Right ventricle myocardium inferior (tissue), 1 donor: ENCODE data around the gene M6PR. TPM values are rescaled to one million over a fixed set of nuclear protein-coding genes. Genes with fewer than 3 reads are reported as not detected.
"Not testable (repeated sequence)": the region's sequence is repeated elsewhere in the genome, so short reads cannot be mapped to it uniquely, and the experiment has no call there.

Source experiments
- ATAC-seq: fragments of 200-7000 bp; cut with Tn5 transposase; one replicate; pipeline ENCODE4 v1.9.1; 2020; ENCODE audit warnings: mild to moderate bottlenecking, moderate library complexity
- DNase-seq: peaks from one replicate; pipeline ENCODE4 v3.0.0; 2021; ENCODE audit errors: missing footprints
- intact Hi-C: fragments of 100-400 bp; cut with DNase I; formaldehyde crosslinking; loops from one replicate; pipeline ENCODE4 v1.11.0; 2022
- total RNA-seq: library from RNA; stranded (reverse); fragmentation: NEBNext Ultra II Directional; extraction: Animal tissue kit (Norgen Biotek cat#: 25700); gene quantifications from one replicate; pipeline ENCODE4 v1.2.1, GENCODE V29; 2021
- donor health status: DM: no; HTN: yes; CAD: no; lungs with severe emphysema.

M6PR gene
- total RNA-seq, 1 donor from 2014 or later: 83.0 TPM

DNA sequence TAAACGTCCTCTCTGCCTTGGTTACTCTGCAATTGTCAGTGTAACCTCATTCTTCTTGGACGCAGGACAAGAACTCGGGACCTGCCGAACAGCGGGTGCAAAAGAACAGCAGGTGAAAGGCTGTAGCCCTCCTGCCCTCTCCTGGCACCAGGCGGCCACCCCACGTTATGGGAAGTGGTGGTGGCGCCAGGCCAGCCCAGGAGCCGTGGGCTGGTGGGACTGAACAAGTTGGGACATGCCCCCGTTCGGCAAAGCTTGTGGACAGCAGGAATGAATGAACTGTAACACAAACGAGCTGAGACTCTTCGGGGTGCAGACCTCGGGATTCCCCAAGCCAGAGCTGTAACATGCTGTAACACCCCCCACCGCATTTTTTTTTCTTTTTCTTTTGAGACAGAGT lies 6.6 kb upstream of the M6PR start:
- no peak for DNase-seq
- no peak for ATAC-seq
- intact Hi-C loops: loop anchor here (10.0 kb wide), 1 partner anchor 159 kb away; the partner anchor contains the start of gene A2M

GRCh38 chr12:8953773-8954402 lies 4.4 kb upstream of the M6PR start:
- intact Hi-C loops: loop anchor here (10.0 kb wide), 1 partner anchor 161 kb away; the partner anchor contains the start of gene A2M
- ATAC-seq (no peak), DNase-seq (no peak)

GRCh38 chr12:8951744-8952143 lies 2.3 kb upstream of the M6PR start:
- intact Hi-C loops: loop anchor here (2.0 to 10.0 kb wide), 3 partner anchors 37 to 163 kb away; partner anchors contain the start of genes A2M and PHC1
- no peak for DNase-seq
- no peak for ATAC-seq

- DNase-seq (no peak), ATAC-seq (no peak)
- intact Hi-C loops: loop anchor here (2.0 to 10.0 kb wide), 3 partner anchors 36 to 164 kb away; partner anchors contain the start of genes A2M and PHC1
Observed at GRCh38 chr12:8950702-8951478, 1.4 kb upstream of the M6PR start.

GRCh38 chr12:8950221-8950527 lies 729 bp upstream of the M6PR start:
- ATAC-seq (no peak), DNase-seq (no peak)
- intact Hi-C loops: loop anchor here (2.0 to 10.0 kb wide), 3 partner anchors 35 to 165 kb away; partner anchors contain the start of genes A2M and PHC1

- no peak for ATAC-seq
- intact Hi-C loops: no loop called here
- DNase-seq: no peak
Observed at GRCh38 chr12:8948701-8949341, 624 bp downstream of the M6PR start.

DNA sequence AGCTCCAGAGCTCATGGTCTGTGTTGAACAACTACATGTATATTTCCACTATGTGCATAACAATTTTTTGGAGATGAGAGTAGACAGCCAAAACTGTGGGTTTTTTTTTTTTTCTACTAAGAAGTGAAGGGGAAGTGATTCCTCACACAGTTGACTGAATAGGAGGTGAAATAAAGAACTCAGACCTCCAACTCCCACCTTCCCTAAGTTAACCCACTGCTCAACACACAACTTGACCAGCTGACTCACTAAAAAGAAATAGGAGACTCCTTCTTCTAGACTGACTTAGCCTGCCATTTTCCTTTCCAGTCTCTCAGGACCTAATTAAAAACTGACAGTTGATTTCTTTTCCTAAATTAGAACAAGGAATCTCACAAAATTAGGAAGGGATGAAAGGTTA lies 1.7 kb downstream of the M6PR start:
- intact Hi-C loops: no loop called here
- ATAC-seq (no peak), DNase-seq (no peak)

DNA sequence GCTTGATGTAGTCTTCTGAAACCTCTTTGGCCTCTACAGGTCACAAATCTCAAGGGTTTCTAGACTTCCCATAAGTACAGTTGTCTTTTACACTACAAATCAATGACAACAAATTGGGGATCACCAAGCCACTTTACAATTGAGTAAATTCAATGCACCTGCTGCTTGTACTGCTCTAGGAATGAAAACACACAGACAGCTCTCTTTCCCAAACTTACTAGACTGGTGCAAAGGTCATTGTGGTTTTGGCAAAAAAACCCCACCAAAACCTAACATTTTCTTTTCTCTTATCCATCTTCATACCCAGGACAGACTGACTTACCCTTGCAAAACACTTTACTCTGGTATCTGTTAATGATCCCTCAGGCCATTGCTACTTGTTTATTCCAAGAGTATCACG lies 2.7 kb downstream of the M6PR start:
- intact Hi-C loops: no loop called here
- DNase-seq (no peak), ATAC-seq (no peak)

DNA sequence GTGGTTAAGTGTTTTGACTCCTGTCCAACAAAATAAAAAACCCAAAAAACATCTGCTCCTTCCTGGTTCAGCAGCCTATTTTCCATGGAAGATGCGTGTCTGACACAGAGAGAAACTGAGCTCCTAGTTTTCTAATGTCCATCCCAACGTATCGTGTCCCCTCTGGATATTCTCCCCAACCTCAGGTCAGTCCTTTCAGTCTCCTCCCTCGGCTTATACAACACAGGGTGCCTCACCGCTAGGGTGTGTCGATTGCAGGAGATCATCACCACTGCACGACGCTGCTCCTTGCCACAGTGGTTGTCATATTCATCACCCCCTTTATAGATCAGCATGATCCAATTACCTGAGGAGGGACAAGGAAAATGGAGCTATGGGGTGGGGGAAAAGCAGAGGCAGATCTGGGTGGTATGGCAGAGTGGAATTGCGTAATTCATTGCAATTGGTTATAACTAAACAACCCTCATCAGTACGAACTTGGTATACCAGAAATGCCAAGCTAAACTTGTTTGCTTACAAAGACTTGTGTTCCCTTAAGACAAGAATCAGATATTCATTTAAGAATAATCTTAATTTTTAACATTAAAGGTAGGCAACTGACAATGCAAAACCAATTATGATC lies 5.8 kb downstream of the M6PR start:
- DNase-seq: no peak
- intact Hi-C loops: no loop called here

GRCh38 chr12:8941691-8942478 lies 7.6 kb downstream of the M6PR start:
- intact Hi-C loops: no loop called here
- ATAC-seq (no peak), DNase-seq (no peak)

More for the DNA sequence above, 5.8 kb downstream of the M6PR start:
- ATAC-seq: no peak

- DNase-seq, ATAC-seq, intact Hi-C loops: not testable (repeated sequence)
Observed at GRCh38 chr12:8937842-8938442, 11.5 kb downstream of the M6PR start.

GRCh38 chr12:8936735-8937134 lies 12.7 kb downstream of the M6PR start:
- ATAC-seq (no peak), DNase-seq (no peak)
- intact Hi-C loops: no loop called here

- ATAC-seq, intact Hi-C loops, DNase-seq: not testable (repeated sequence)
Observed at GRCh38 chr12:8934080-8934479, 15.4 kb downstream of the M6PR start.

GRCh38 chr12:8932464-8932863 lies 17.0 kb downstream of the M6PR start:
- intact Hi-C loops, DNase-seq, ATAC-seq: not testable (repeated sequence)

DNA sequence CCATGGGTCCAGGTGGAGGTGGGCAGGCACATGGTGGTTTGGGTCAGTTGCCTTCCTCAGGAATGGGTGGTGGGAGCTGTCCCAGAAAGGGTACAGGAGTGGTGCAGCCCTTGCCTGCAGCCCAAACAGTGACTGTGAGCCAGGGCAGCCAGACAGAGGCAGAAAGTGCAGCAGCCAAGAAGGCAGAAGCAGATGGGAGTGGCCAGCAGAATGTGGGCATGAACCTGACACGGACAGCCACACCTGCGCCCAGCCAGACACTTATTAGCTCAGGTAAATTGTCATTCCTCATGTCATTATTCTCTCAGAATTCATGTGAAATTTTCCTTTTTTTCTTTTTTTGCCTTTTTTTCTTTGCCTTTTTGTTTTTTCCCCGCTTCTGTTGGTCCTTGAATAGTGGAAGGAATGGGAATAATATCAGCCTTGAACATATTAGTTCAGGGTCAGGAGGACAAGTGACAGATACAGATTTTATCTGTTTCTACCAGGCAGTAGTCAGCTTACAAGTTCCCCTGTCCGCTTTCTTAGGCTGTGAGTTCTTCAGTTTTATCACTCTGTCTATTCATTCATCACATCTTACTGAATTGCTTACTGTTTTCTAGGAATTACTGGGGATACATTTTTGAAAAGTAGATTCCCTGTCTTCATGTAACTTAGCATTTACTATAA lies 18.7 kb downstream of the M6PR start:
- ATAC-seq, intact Hi-C loops, DNase-seq: not testable (repeated sequence)

- no peak for DNase-seq
- intact Hi-C loops: no loop called here
Observed at GRCh38 chr12:8922544-8922943, 26.9 kb downstream of the M6PR start.

DNA sequence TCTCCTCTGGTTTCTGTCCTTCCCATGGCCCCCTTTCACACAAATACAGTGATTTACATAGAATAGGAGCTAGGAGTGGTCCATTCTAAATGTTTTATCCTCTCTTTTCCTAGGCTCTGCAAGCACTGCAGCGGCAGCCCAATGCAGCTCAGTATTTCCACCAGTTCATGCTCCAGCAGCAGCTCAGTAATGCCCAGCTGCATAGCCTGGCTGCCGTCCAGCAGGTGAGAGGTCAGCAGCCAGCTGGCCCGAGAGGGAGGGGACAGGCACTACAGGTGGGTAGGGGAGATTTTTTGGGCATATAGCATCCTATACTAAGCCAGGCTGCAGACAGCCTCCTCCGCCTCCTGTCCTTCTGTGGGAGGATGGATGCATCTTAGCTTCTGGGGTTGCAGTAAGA lies 29.8 kb downstream of the M6PR start:
- intact Hi-C loops, ATAC-seq: not testable (repeated sequence)

More at GRCh38 chr12:8922544-8922943, 26.9 kb downstream of the M6PR start:
- ATAC-seq: no peak

More for the DNA sequence above, 29.8 kb downstream of the M6PR start:
- DNase-seq: not testable (repeated sequence)
